Breast epithelium (tissue), 3 donors: ENCODE measurements around the gene CCDC78.

Experiments used
- POLR2A ChIP-seq: fragments of 450-650 bp; IDR thresholded peaks from one replicate; pipeline ENCODE4 v1.6.1; 2016; ENCODE audit warnings: antibody characterized with exemption, mild to moderate bottlenecking, moderate library complexity
- POLR2AphosphoS5 ChIP-seq, 3 donors: sonication (generic); formaldehyde crosslinking; IDR thresholded peaks; one replicate each; pipeline ENCODE4 v1.6.1; 2017; ENCODE audit warnings: antibody characterized with exemption in 3 of 3
- TF ChIP-seq, protein P1 (sequence below), 3 donors: fragments of 450-650 bp; IDR thresholded peaks; one replicate each; pipeline ENCODE4 v1.5.1; 2016 to 2017; ENCODE audit warnings: antibody characterized with exemption in 3 of 3, mild to moderate bottlenecking in 3 of 3, moderate library complexity in 3 of 3

DNA sequence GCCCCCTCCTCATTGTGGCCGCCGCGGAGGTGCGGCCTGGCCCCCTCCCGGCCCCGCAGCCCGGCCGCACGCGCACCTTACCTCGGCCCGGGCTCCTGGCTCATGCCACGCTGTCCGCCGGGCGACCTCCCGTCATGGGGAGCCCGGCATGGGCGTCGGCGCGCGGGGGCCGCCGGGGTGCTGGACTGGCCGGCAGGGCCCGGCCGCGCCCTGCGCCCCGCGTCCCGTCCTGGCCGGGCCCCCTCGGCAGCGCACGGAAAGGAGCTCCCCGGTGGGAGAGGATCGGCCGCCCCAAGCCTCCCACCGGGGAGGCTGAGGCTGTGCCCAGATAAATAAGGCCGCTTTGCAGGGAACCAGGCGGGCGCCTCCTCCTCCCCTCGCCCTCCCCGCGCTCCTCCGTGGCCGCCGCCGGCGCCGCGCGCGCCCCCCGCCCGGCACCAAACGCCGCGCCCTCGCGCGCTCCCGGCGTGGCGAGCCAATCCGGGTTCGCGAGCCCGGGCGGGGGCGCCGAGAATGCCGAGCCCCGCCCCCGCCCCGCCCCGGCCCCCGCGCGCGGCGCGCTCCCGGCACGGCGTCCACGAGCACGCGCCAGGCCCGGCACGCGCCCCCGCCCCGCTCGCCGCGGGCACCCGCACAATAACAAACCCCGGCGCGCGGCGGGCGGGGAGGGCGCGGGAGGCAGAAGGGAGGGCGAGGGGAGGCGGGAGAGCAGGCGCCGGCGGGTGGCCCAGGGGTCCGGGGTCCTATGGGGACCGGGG is 20.6 kb downstream of the CCDC78 start, which contains the start of gene FBXL16:
- TF ChIP-seq, protein P1, sequence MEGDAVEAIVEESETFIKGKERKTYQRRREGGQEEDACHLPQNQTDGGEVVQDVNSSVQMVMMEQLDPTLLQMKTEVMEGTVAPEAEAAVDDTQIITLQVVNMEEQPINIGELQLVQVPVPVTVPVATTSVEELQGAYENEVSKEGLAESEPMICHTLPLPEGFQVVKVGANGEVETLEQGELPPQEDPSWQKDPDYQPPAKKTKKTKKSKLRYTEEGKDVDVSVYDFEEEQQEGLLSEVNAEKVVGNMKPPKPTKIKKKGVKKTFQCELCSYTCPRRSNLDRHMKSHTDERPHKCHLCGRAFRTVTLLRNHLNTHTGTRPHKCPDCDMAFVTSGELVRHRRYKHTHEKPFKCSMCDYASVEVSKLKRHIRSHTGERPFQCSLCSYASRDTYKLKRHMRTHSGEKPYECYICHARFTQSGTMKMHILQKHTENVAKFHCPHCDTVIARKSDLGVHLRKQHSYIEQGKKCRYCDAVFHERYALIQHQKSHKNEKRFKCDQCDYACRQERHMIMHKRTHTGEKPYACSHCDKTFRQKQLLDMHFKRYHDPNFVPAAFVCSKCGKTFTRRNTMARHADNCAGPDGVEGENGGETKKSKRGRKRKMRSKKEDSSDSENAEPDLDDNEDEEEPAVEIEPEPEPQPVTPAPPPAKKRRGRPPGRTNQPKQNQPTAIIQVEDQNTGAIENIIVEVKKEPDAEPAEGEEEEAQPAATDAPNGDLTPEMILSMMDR (IDR thresholded peaks at IDR 0.05): no peak
- no peak for TF ChIP-seq POLR2A
- no peak for TF ChIP-seq POLR2AphosphoS5 (IDR thresholded peaks at IDR 0.05)
